Calu3 (cell line): ENCODE measurements around the gene VPS37C. TPM values are rescaled to one million over a fixed set of nuclear protein-coding genes. Genes with fewer than 3 reads are reported as not detected.

ENCODE experiments used
- BruUV-seq: library from RNA; stranded (reverse); fragments of 400-500 nt; replicated peaks from 2 replicates; lab custom pipeline; 2021; lab: Mats Ljungman, UMichigan
- CTCF ChIA-PET: fragments of 300-600 bp; sonication (Branson Sonifier 250); formaldehyde crosslinking; loops from one replicate; lab custom pipeline; 2022; ENCODE audit warnings: antibody characterized with exemption; lab: Charles Lee
- DNase-seq: peaks from one replicate; pipeline ENCODE4 v3.0.0; 2022
- H3K27ac Mint-ChIP-seq: one replicate; pipeline ENCODE4 v1.8.0; 2022; ENCODE audit warnings: mixed read lengths; ENCODE audit not compliant: unreplicated experiment
- H3K27me3 Mint-ChIP-seq: one replicate; pipeline ENCODE4 v1.8.0; 2022; ENCODE audit warnings: mixed read lengths; ENCODE audit not compliant: unreplicated experiment
- H3K36me3 Mint-ChIP-seq: one replicate; pipeline ENCODE4 v1.8.0; 2022; ENCODE audit warnings: mild to moderate bottlenecking, moderate library complexity, mixed read lengths; ENCODE audit not compliant: insufficient read depth, unreplicated experiment
- H3K4me1 Mint-ChIP-seq: one replicate; pipeline ENCODE4 v1.8.0; 2022; ENCODE audit warnings: mild to moderate bottlenecking, low read depth, mixed read lengths; ENCODE audit not compliant: unreplicated experiment
- H3K4me3 Mint-ChIP-seq: one replicate; pipeline ENCODE4 v1.8.0; 2022; ENCODE audit warnings: mild to moderate bottlenecking, low read depth, moderate library complexity, mixed read lengths; ENCODE audit not compliant: unreplicated experiment
- H3K9me3 Mint-ChIP-seq: one replicate; pipeline ENCODE4 v1.8.0; 2022; ENCODE audit warnings: low read depth, mixed read lengths; ENCODE audit not compliant: unreplicated experiment
- intact Hi-C: fragments of 100-400 bp; cut with micrococcal nuclease; formaldehyde crosslinking; loops from one replicate; pipeline ENCODE4 v1.10.0; 2022; ENCODE audit not compliant: unreplicated experiment
- total RNA-seq: library from RNA; stranded (reverse); gene quantifications from 2 replicates; pipeline ENCODE4 v1.2.3, GENCODE V29; 2022
- TF ChIP-seq, protein P1 (sequence below): fragments of 200-600 bp; IDR thresholded peaks from one replicate; pipeline ENCODE4 v1.8.0; 2022; ENCODE audit warnings: antibody characterized with exemption; ENCODE audit not compliant: unreplicated experiment

Gene VPS37C
- total RNA-seq, 1 experiment from 2014 or later = 22.7 TPM

DNA sequence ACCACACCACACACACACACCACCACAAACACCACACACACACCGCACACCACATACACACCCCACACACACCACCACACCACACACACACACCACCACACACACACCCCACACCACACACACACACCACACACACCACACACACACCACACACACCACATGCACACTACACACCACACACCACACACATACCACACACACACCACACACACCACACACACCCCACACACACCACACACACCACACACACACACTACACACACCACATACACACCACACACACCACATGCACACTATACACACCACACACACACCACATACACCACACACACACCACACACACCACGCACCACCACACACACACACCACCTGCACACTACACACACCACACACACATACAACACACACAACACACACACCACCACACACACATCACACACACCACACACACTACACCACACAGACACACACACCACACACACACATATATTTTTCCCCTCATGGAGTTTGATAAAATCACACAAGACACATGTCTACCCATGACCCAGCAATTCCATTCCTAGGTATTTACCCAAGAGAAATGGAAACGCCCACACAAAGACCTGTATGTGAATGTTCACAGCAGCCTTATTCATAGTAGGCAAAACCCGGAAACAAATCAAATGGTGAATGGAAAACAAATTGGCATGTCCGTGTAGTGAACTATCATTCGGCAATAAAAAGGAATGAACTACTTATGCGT lies 44.6 kb downstream of the VPS37C start:
- intact Hi-C loops = no loop called here
- H3K9me3 Mint-ChIP-seq = no peaks in the 10 kb centered on the region

DNA sequence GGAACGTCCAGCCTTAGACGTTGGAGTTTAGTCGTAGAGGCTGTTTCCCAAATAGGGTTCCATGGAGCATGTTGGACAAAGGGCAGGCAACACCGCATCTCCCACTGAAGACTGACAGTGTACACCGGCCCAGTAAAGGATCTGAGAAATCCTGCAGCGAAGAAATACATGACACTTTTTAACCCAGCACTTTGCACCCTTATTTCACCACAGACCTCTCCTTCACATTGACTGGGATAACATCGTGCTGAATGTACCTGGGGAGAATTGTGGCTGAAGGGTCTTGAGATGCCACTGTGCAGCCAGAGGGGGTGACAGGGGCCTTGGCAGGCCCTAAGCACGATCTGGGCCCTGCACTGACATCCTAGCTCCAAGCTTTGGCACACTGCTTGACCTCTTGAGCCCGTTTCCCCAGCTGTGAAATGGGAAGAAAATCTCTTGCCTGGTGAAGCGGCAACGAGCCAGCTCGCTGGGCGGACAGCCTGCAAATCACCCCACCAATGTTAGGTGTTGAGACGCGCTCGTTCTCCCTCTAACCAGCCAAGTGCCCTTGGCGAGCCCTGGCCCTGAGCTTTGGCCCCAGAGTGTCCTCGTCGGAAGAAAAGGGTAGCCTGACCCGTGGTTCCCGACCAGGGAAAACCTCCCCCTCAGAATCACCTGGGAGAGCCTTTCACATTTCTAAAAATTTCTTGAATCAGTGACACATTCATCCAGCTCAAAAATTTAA lies 45.6 kb downstream of the VPS37C start:
- Mint-ChIP-seq H3K9me3 (no peaks in the 10 kb centered on the region), H3K27me3 (peaks cover 60% of the 10 kb centered on the region), H3K4me1 (no peaks in the 10 kb centered on the region), H3K36me3 (no peaks in the 10 kb centered on the region), H3K4me3 (no peak overlapping the region), H3K27ac (no peak overlapping the region)
- intact Hi-C loops = no loop called here
- no TSS peak for BruUV-seq
- CTCF ChIA-PET = no interaction called here
- DNase-seq = no peak
- TF ChIP-seq, protein P1, sequence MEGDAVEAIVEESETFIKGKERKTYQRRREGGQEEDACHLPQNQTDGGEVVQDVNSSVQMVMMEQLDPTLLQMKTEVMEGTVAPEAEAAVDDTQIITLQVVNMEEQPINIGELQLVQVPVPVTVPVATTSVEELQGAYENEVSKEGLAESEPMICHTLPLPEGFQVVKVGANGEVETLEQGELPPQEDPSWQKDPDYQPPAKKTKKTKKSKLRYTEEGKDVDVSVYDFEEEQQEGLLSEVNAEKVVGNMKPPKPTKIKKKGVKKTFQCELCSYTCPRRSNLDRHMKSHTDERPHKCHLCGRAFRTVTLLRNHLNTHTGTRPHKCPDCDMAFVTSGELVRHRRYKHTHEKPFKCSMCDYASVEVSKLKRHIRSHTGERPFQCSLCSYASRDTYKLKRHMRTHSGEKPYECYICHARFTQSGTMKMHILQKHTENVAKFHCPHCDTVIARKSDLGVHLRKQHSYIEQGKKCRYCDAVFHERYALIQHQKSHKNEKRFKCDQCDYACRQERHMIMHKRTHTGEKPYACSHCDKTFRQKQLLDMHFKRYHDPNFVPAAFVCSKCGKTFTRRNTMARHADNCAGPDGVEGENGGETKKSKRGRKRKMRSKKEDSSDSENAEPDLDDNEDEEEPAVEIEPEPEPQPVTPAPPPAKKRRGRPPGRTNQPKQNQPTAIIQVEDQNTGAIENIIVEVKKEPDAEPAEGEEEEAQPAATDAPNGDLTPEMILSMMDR = no peak

More for the DNA sequence above, 44.6 kb downstream of the VPS37C start:
- Mint-ChIP-seq H3K27me3 (peaks cover 60% of the 10 kb centered on the region), H3K27ac (no peak overlapping the region), H3K36me3 (no peaks in the 10 kb centered on the region), H3K4me1 (no peaks in the 10 kb centered on the region), H3K4me3 (no peak overlapping the region)
- no peak for DNase-seq
- CTCF ChIA-PET = no interaction called here
- TF ChIP-seq, protein P1 = no peak
- BruUV-seq = no TSS peak

DNA sequence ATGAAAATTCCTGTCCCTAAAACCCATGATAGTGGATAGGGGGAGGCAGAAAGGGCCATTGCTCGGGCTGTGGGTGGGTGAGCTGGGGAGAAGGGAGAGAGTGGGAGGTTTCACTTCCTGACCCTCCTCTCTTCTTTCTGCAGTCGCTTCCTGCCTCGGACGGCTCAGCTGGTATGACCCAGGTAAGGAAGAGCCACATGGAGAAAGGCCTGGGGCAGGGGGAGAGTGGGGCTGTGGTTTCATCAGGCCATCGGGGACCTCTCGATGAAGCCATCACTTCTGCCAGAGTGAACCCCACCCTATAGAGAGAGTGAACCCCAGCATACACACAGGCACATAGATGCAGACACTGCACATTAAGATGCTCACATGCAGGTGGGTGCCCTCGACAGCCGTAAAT lies 46.3 kb downstream of the VPS37C start:
- H3K9me3 Mint-ChIP-seq = no peaks in the 10 kb centered on the region
- no peaks in the 10 kb centered on the region for H3K4me1 Mint-ChIP-seq
- intact Hi-C loops = no loop called here
- peaks cover 62% of the 10 kb centered on the region for H3K27me3 Mint-ChIP-seq
- no TSS peak for BruUV-seq
- no peak for DNase-seq
- no peak overlapping the region for H3K4me3 Mint-ChIP-seq
- TF ChIP-seq, protein P1 = no peak
- H3K27ac Mint-ChIP-seq = no peak overlapping the region
- CTCF ChIA-PET = no interaction called here
- H3K36me3 Mint-ChIP-seq = no peaks in the 10 kb centered on the region

DNA sequence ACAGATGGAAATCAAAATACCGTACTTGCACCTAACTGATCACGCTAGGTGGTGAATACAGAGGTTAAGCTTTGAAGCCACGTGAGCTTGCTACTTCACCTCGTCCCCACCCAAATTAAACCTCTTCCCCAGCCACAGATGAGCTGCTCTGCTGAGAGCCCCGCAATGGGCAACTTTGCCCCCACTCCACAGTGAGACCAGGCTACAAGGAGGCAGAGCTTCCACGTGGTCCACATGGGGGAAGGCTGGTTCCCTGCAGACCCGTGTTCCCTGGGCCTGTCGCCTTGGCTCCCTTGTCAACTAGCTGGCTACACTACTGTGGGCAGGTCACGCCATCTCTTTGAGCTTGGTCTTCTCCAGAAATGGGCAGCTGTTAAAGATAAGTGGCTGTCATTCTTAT lies 48.0 kb downstream of the VPS37C start:
- H3K27ac Mint-ChIP-seq = no peak overlapping the region
- DNase-seq = no peak
- CTCF ChIA-PET = no interaction called here
- H3K4me1 Mint-ChIP-seq = no peaks in the 10 kb centered on the region
- H3K27me3 Mint-ChIP-seq = peaks cover 45% of the 10 kb centered on the region
- no TSS peak for BruUV-seq
- H3K36me3 Mint-ChIP-seq = no peaks in the 10 kb centered on the region
- no peak overlapping the region for H3K4me3 Mint-ChIP-seq
- TF ChIP-seq, protein P1 = no peak
- intact Hi-C loops = no loop called here
- H3K9me3 Mint-ChIP-seq = no peaks in the 10 kb centered on the region
